COR-L47 (cell line): ENCODE data around the gene NCAPH2.
A peak's percentile ranks its signal among the peaks of the same experiment; 100 is the strongest.

Source experiments
- DNase-seq: peaks from one replicate; lab custom pipeline; 2025; lab: John Stamatoyannopoulos, UW

NCAPH2 gene

GRCh38 chr22:50507991-50508884, at the start of gene NCAPH2:
Gene NCAPH2, plus strand, starts transcription at chr22:50508224. Its CDS starts 114 bp downstream, at chr22:50508338.
- DNase-seq = peak; percentile 96

- DNase-seq = no peak
Measured at GRCh38 chr22:50459016-50459415, 49.0 kb upstream of the NCAPH2 start.

- DNase-seq = no peak
Measured at GRCh38 chr22:50459496-50460140, 48.4 kb upstream of the NCAPH2 start.

GRCh38 chr22:50460938-50461337, 47.1 kb upstream of the NCAPH2 start:
- no peak for DNase-seq

- no peak for DNase-seq
Measured at GRCh38 chr22:50461536-50461935, 46.5 kb upstream of the NCAPH2 start.

GRCh38 chr22:50461979-50462540, 46.0 kb upstream of the NCAPH2 start:
- no peak for DNase-seq

GRCh38 chr22:50463188-50463900, 44.7 kb upstream of the NCAPH2 start:
- DNase-seq = no peak

- DNase-seq = no peak
Measured at GRCh38 chr22:50464451-50464850, 43.6 kb upstream of the NCAPH2 start.

- DNase-seq = no peak
Measured at GRCh38 chr22:50465066-50465930, 42.7 kb upstream of the NCAPH2 start.

GRCh38 chr22:50467341-50467740, 40.7 kb upstream of the NCAPH2 start:
- no peak for DNase-seq

- DNase-seq = no peak
Measured at GRCh38 chr22:50467773-50468440, 40.1 kb upstream of the NCAPH2 start.

GRCh38 chr22:50468626-50469025, 39.4 kb upstream of the NCAPH2 start:
- no peak for DNase-seq

GRCh38 chr22:50469377-50470305, 38.4 kb upstream of the NCAPH2 start:
- DNase-seq = peak; percentile 95

GRCh38 chr22:50470491-50470890, 37.5 kb upstream of the NCAPH2 start:
- no peak for DNase-seq

- DNase-seq = no peak
Measured at GRCh38 chr22:50471197-50471847, 36.7 kb upstream of the NCAPH2 start.

- DNase-seq = no peak
Measured at GRCh38 chr22:50471962-50472361, 36.1 kb upstream of the NCAPH2 start.

GRCh38 chr22:50473088-50473487, 34.9 kb upstream of the NCAPH2 start:
- no peak for DNase-seq

GRCh38 chr22:50473855-50474671, 34.0 kb upstream of the NCAPH2 start:
- DNase-seq = no peak
